GM12878 (cell line): ENCODE results near the gene ARL15. TPM values are rescaled to one million over a fixed set of nuclear protein-coding genes. Genes with fewer than 3 reads are reported as not detected.

ENCODE experiments used
- ATAC-seq: fragments of 200-7000 bp; cut with Tn5 transposase; 3 replicates; pipeline ENCODE4 v1.9.1; 2020; ENCODE audit warnings: mild to moderate bottlenecking, moderate library complexity
- BruUV-seq: library from RNA; stranded (reverse); fragments of 400-500 nt; replicated peaks from 2 replicates; lab custom pipeline; 2021; lab: Mats Ljungman, UMichigan
- CTCF ChIA-PET: fragments of 300-600 bp; sonication (Branson Sonifier 250); formaldehyde crosslinking; extraction: SDS; loops from one replicate; lab custom pipeline; 2021; ENCODE audit warnings: inconsistent platforms; lab: Yijun Ruan, JAX
- POLR2A ChIA-PET: fragments of 350-600 bp; formaldehyde crosslinking; extraction: SDS; loops from one replicate; lab custom pipeline; 2021; ENCODE audit warnings: inconsistent platforms; lab: Charles Lee
- RAD21 ChIA-PET: fragments of 300-600 bp; sonication (Branson Sonifier 250); formaldehyde crosslinking; loops from one replicate; lab custom pipeline; 2023; ENCODE audit warnings: antibody characterized with exemption; ENCODE audit not compliant: unreplicated experiment; lab: Charles Lee
- SMC1A ChIA-PET: fragments of 300-600 bp; sonication (Branson Sonifier 250); formaldehyde crosslinking; loops from one replicate; lab custom pipeline; 2023; ENCODE audit not compliant: unreplicated experiment, uncharacterized antibody; lab: Charles Lee
- DNase-seq: peaks from one replicate; pipeline ENCODE4 v3.0.0-alpha.2; 2011; ENCODE audit warnings: low read depth, low spot score
- FAIRE-seq: peaks from 3 replicates; lab custom pipeline; 2011; peaks lifted over from hg19 to GRCh38; lab: Jason Lieb, UNC
- H2AFZ ChIP-seq: 2 replicates; pipeline ENCODE4 v1.6.0; 2011; ENCODE audit warnings: low read depth, low read length, control low read depth; ENCODE audit not compliant: control insufficient read depth
- H3K27ac ChIP-seq: 2 replicates; pipeline ENCODE4 v1.5.1; 2011; ENCODE audit warnings: control low read depth; ENCODE audit not compliant: control insufficient read depth, insufficient read depth
- H3K27me3 ChIP-seq, 2 experiments: replicated peaks in 1 of 2; 2 replicates each; pipeline versions ENCODE4 v1.6.0 to v1.6.1; 2011; ENCODE audit warnings: low read length in 1 of 2; ENCODE audit not compliant: control insufficient read depth in 2 of 2, insufficient read depth in 2 of 2
- H3K36me3 ChIP-seq, 2 experiments: 2 replicates each; pipeline ENCODE4 v1.5.1; 2011; ENCODE audit warnings: low read length in 1 of 2; ENCODE audit not compliant: control insufficient read depth in 2 of 2, insufficient read depth in 2 of 2
- H3K4me1 ChIP-seq: 2 replicates; pipeline ENCODE4 v1.6.1; 2011; ENCODE audit warnings: mild to moderate bottlenecking, low read length, moderate library complexity, mixed read lengths; ENCODE audit not compliant: control insufficient read depth, insufficient read depth
- H3K4me2 ChIP-seq: 2 replicates; pipeline ENCODE4 v1.6.0; 2011; ENCODE audit warnings: control low read depth; ENCODE audit not compliant: control insufficient read depth, insufficient read depth
- H3K4me3 ChIP-seq: fragments of 200-600 bp; sonication (generic); 2 replicates; pipeline ENCODE4 v1.5.1; 2016
- H3K79me2 ChIP-seq: 2 replicates; pipeline ENCODE4 v1.6.0; 2011; ENCODE audit warnings: low read length; ENCODE audit not compliant: control insufficient read depth, insufficient read depth
- H3K9ac ChIP-seq: 2 replicates; pipeline ENCODE4 v1.8.0; 2011; ENCODE audit warnings: low read length, control low read depth, mixed read lengths; ENCODE audit not compliant: control insufficient read depth, insufficient read depth
- H3K9me3 ChIP-seq: replicated peaks from 3 replicates; pipeline ENCODE4 v1.5.1; 2011; ENCODE audit warnings: mild to moderate bottlenecking, low read length; ENCODE audit not compliant: control insufficient read depth, insufficient read depth
- H4K20me1 ChIP-seq: 2 replicates; pipeline ENCODE4 v1.6.0; 2011; ENCODE audit not compliant: control insufficient read depth, insufficient read depth
- ATF7 ChIP-seq: fragments of 450-650 bp; IDR thresholded peaks from 2 replicates; pipeline ENCODE4 v1.6.1; 2016; ENCODE audit warnings: low read depth, mild to moderate bottlenecking
- BRCA1 ChIP-seq: IDR thresholded peaks from 2 replicates; pipeline ENCODE4 v1.6.1; 2011; ENCODE audit warnings: low read depth, low read length, improper control_type of control experiment
- CBFB ChIP-seq: IDR thresholded peaks from 2 replicates; pipeline ENCODE4 v1.6.1; 2016; ENCODE audit warnings: antibody characterized with exemption, low read depth
- CHD2 ChIP-seq: IDR thresholded peaks from 2 replicates; pipeline ENCODE4 v1.6.1; 2011; ENCODE audit warnings: low read depth, low read length, improper control_type of control experiment, borderline replicate concordance
- CUX1 ChIP-seq: IDR thresholded peaks from 2 replicates; pipeline ENCODE4 v1.6.1; 2012; ENCODE audit warnings: improper control_type of control experiment, low read depth, low read length; ENCODE audit not compliant: insufficient replicate concordance
- ETV6 ChIP-seq, 2 experiments: fragments of 450-650 bp in 1 of 2; IDR thresholded peaks in 1 of 2; conservative IDR thresholded peaks in 1 of 2; 2 replicates each; pipeline ENCODE4 v1.6.1; 2014; ENCODE audit warnings: antibody characterized with exemption in 1 of 2, borderline replicate concordance in 1 of 2, low read depth in 1 of 2, mild to moderate bottlenecking in 1 of 2, moderate library complexity in 1 of 2
- FOXK2 ChIP-seq: fragments of 450-650 bp; IDR thresholded peaks from 2 replicates; pipeline ENCODE4 v1.6.1; 2017; ENCODE audit warnings: mild to moderate bottlenecking, moderate library complexity
- JUND ChIP-seq: IDR thresholded peaks from 2 replicates; pipeline ENCODE4 v1.6.1; 2012; ENCODE audit warnings: low read depth, mild to moderate bottlenecking, low read length, improper control_type of control experiment, moderate library complexity
- NKRF ChIP-seq: fragments of 450-650 bp; conservative IDR thresholded peaks from 2 replicates; pipeline ENCODE4 v1.6.1; 2017; ENCODE audit warnings: mild to moderate bottlenecking, moderate library complexity
- NR2C1 ChIP-seq: fragments of 450-650 bp; IDR thresholded peaks from 2 replicates; pipeline ENCODE4 v1.6.1; 2017; ENCODE audit warnings: antibody characterized with exemption, mild to moderate bottlenecking, moderate library complexity
- PAX5 ChIP-seq: IDR thresholded peaks from 2 replicates; pipeline ENCODE4 v1.6.1; 2011; ENCODE audit warnings: low read depth, low read length, borderline replicate concordance
- POLR2A ChIP-seq: IDR thresholded peaks from 2 replicates; pipeline ENCODE4 v1.6.1; 2011; ENCODE audit warnings: low read depth, mild to moderate bottlenecking, low read length
- RCOR1 ChIP-seq: conservative IDR thresholded peaks from 2 replicates; pipeline ENCODE4 v1.6.1; 2012; ENCODE audit warnings: low read depth, low read length, improper control_type of control experiment
- SREBF1 ChIP-seq: IDR thresholded peaks from 2 replicates; pipeline ENCODE4 v1.6.1; 2012; ENCODE audit warnings: mild to moderate bottlenecking, low read length
- ZNF592 ChIP-seq: fragments of 450-650 bp; IDR thresholded peaks from 2 replicates; pipeline ENCODE4 v1.6.1; 2017; ENCODE audit warnings: mild to moderate bottlenecking, moderate library complexity
- in situ Hi-C: fragments of 300-500 bp; cut with MboI; formaldehyde crosslinking; loops from 9 replicates; pipeline ENCODE4 v1.14.3; 2018; ENCODE audit warnings: mixed read lengths
- intact Hi-C: fragments of 100-400 bp; cut with micrococcal nuclease; formaldehyde crosslinking; loops from one replicate; pipeline ENCODE4 v1.14.2; 2022; ENCODE audit not compliant: unreplicated experiment
- polyA plus RNA-seq, 11 experiments: library from polyadenylated mRNA; depleted of rRNA in 4 of 11; unstranded in 6 of 11; stranded (reverse) in 5 of 11; fragments of >200 nt; fragmentation: Nextera tagmentation in 4 of 11; fragmentation: Illumina TruSeq in 1 of 11; extraction: Ambion mirVana in 4 of 11; extraction: Trizol in 1 of 11; gene quantifications; 1 replicate in 1 of 11; 2 replicates in 10 of 11; pipeline versions ENCODE4 v1.2.1 to v1.2.3, GENCODE V29; 2011 to 2016; ENCODE audit warnings: inconsistent platforms in 2 of 11, missing spikeins in 2 of 11, low read depth in 1 of 11
- total RNA-seq, 4 experiments: library from RNA; depleted of rRNA in 3 of 4; stranded (reverse); fragments of >200 nt in 3 of 4; fragmentation: Illumina TruSeq in 1 of 4; extraction: Trizol in 1 of 4; gene quantifications; 2 replicates each; pipeline versions ENCODE4 v1.2.1 to v1.2.3, GENCODE V29; 2013 to 2021

Gene ARL15
- total and polyA plus RNA-seq, 10 of the 15 experiments (the other 5 are each of a cell fraction or from before 2014, with no cell fraction given), result 3.6 to 11.0 (median 7.7) TPM

- H2AFZ ChIP-seq, result no peak overlapping the region
- intact Hi-C loops (no loop called here), in situ Hi-C loops (no loop called here)
- no peak for DNase-seq
- POLR2A ChIA-PET, result no interaction called here
- no peak overlapping the region for H3K4me3 ChIP-seq
- RAD21 ChIA-PET, result interaction anchor here (0.6 kb wide), 1 partner anchor 33 kb away, joined by 3 read pairs; no protein-coding TSS in a partner anchor
- ATAC-seq, result no peak
- H3K9ac ChIP-seq, result no peak overlapping the region
- H3K36me3 ChIP-seq, result no peaks in the 10 kb centered on the region
- no peaks in the 10 kb centered on the region for H4K20me1 ChIP-seq
- H3K4me2 ChIP-seq, result no peak overlapping the region
- no peaks in the 10 kb centered on the region for H3K27me3 ChIP-seq
- BruUV-seq, result no TSS peak
- CTCF ChIA-PET, result interaction anchor here (1.1 to 1.2 kb wide), 2 partner anchors 75 to 101 kb away, joined by 3 read pairs; no protein-coding TSS in a partner anchor
- H3K9me3 ChIP-seq, result peaks cover 3% of the 10 kb centered on the region; the same call in 2 of the 3 replicates
- SMC1A ChIA-PET, result interaction anchor here (0.8 to 1.4 kb wide), 2 partner anchors 91 to 116 kb away, joined by 3 to 4 read pairs; no protein-coding TSS in a partner anchor
- H3K4me1 ChIP-seq, result no peaks in the 10 kb centered on the region
- no peak overlapping the region for H3K27ac ChIP-seq
- FAIRE-seq, result no peak
- H3K79me2 ChIP-seq, result no peaks in the 10 kb centered on the region
- no peak for TF ChIP-seq SREBF1
- TF ChIP-seq POLR2A, result no peak
- no peak for TF ChIP-seq RCOR1
- no peak for TF ChIP-seq CBFB
- TF ChIP-seq ETV6 (conservative IDR thresholded peaks at IDR 0.05 in 1 of 2, IDR thresholded peaks at IDR 0.05 in 1 of 2; ENCODE audit: borderline replicate concordance in 1 of 2, low read depth in 1 of 2), result no peak
- TF ChIP-seq NR2C1, result no peak
- no peak for TF ChIP-seq CUX1
- TF ChIP-seq JUND, result no peak
- no peak for TF ChIP-seq PAX5
- TF ChIP-seq ATF7, result no peak
- TF ChIP-seq FOXK2, result no peak
- no peak for TF ChIP-seq ZNF592
- TF ChIP-seq BRCA1, result no peak
- no peak for TF ChIP-seq NKRF
- no peak for TF ChIP-seq CHD2
Measured at GRCh38 chr5:54344653-54345052, 34.3 kb upstream of the ARL15 start.
